ENCODE data around the gene DOCK1.

DOCK1 gene

GRCh38 chr10:127175357-127176110, 270.3 kb downstream of the DOCK1 start:
- Histone ChIP-seq H3K27ac (ENCODE audit: low read length, poor library complexity, severe bottlenecking) (no peak overlapping the region), H3K4ac (ENCODE audit: low read depth in 1 of 2, low read length in 2 of 2) (no peak overlapping the region), H2AK5ac (ENCODE audit: low read length, severe bottlenecking) (no peak overlapping the region), H2AFZ (ENCODE audit: low read depth, low read length) (no peak overlapping the region), H3K9ac (ENCODE audit: low read length) (no peak overlapping the region), H3K79me1 (replicated peaks; ENCODE audit: low read length, poor library complexity, severe bottlenecking) (peaks cover 27% of the 10 kb centered on the region), H2BK15ac (ENCODE audit: low read depth, poor library complexity, severe bottlenecking) (no peak overlapping the region), H3K23ac (ENCODE audit: low read length in 2 of 2) (no peak overlapping the region), H3K36me3 (ENCODE audit: control insufficient read depth in 1 of 2, insufficient read depth in 2 of 2, low read depth in 1 of 2, low read length in 2 of 2) (peaks cover 33 to 77% of the 10 kb centered on the region in 2 experiments), H4K91ac (ENCODE audit: low read length) (no peak overlapping the region), H4K8ac (ENCODE audit: low read length) (no peak overlapping the region), H3K4me1 (ENCODE audit: control insufficient read depth, insufficient read depth, low read depth, low read length) (no peaks in the 10 kb centered on the region), H2BK5ac (ENCODE audit: low read depth, low read length, poor library complexity, severe bottlenecking) (no peak overlapping the region), H3K14ac (ENCODE audit: low read length in 2 of 2) (no peak overlapping the region), H2BK120ac (ENCODE audit: low read depth, low read length) (no peak overlapping the region), H2BK12ac (ENCODE audit: low read length in 2 of 2) (no peak overlapping the region), H3K4me2 (ENCODE audit: low read length, poor library complexity, severe bottlenecking) (no peak overlapping the region), H3K18ac (ENCODE audit: low read depth in 1 of 2, low read length in 2 of 2) (no peak overlapping the region), H3K9me3 (ENCODE audit: control insufficient read depth, low read length) (peaks cover 2% of the 10 kb centered on the region), H3K27me3 (ENCODE audit: control insufficient read depth in 1 of 2, insufficient read depth in 1 of 2, low read length in 2 of 2) (no peaks in the 10 kb centered on the region), H3K4me3 (ENCODE audit: insufficient read depth in 1 of 2, low read depth in 1 of 2, low read length in 2 of 2) (no peak overlapping the region)
- no peak for DNase-seq
- 96% methylated on average over 40 of the region's 40 CpGs for WGBS

- H2AK5ac ChIP-seq (ENCODE audit: low read length, severe bottlenecking): no peak overlapping the region
- H3K4me3 ChIP-seq (ENCODE audit: insufficient read depth in 1 of 2, low read depth in 1 of 2, low read length in 2 of 2): no peak overlapping the region
- H2BK12ac ChIP-seq (ENCODE audit: low read length in 2 of 2): no peak overlapping the region
- no peak overlapping the region for H4K8ac ChIP-seq (ENCODE audit: low read length)
- H3K36me3 ChIP-seq (ENCODE audit: control insufficient read depth in 1 of 2, insufficient read depth in 2 of 2, low read depth in 1 of 2, low read length in 2 of 2): peaks cover 33 to 74% of the 10 kb centered on the region in 2 experiments
- no peak overlapping the region for H3K27ac ChIP-seq (ENCODE audit: low read length, poor library complexity, severe bottlenecking)
- H2BK120ac ChIP-seq (ENCODE audit: low read depth, low read length): no peak overlapping the region
- H2BK5ac ChIP-seq (ENCODE audit: low read depth, low read length, poor library complexity, severe bottlenecking): no peak overlapping the region
- H3K27me3 ChIP-seq (ENCODE audit: control insufficient read depth in 1 of 2, insufficient read depth in 1 of 2, low read length in 2 of 2): no peaks in the 10 kb centered on the region
- no peaks in the 10 kb centered on the region for H3K4me1 ChIP-seq (ENCODE audit: control insufficient read depth, insufficient read depth, low read depth, low read length)
- no peak overlapping the region for H3K23ac ChIP-seq (ENCODE audit: low read length in 2 of 2)
- H3K4me2 ChIP-seq (ENCODE audit: low read length, poor library complexity, severe bottlenecking): no peak overlapping the region
- peaks cover 25% of the 10 kb centered on the region for H3K79me1 ChIP-seq (replicated peaks; ENCODE audit: low read length, poor library complexity, severe bottlenecking)
- H3K4ac ChIP-seq (ENCODE audit: low read depth in 1 of 2, low read length in 2 of 2): no peak overlapping the region
- H2AFZ ChIP-seq (ENCODE audit: low read depth, low read length): no peak overlapping the region
- no peak overlapping the region for H3K18ac ChIP-seq (ENCODE audit: low read depth in 1 of 2, low read length in 2 of 2)
- no peak overlapping the region for H2BK15ac ChIP-seq (ENCODE audit: low read depth, poor library complexity, severe bottlenecking)
- no peak overlapping the region for H4K91ac ChIP-seq (ENCODE audit: low read length)
- H3K9ac ChIP-seq (ENCODE audit: low read length): no peak overlapping the region
- H3K14ac ChIP-seq (ENCODE audit: low read length in 2 of 2): no peak overlapping the region
- H3K9me3 ChIP-seq (ENCODE audit: control insufficient read depth, low read length): peaks cover 5% of the 10 kb centered on the region
- WGBS: 97% methylated on average over 15 of the region's 16 CpGs
- no peak for DNase-seq
Measured at GRCh38 chr10:127176649-127177048, 271.4 kb downstream of the DOCK1 start.

- no peak overlapping the region for H2BK120ac ChIP-seq (ENCODE audit: low read depth, low read length)
- no peak overlapping the region for H3K27ac ChIP-seq (ENCODE audit: low read length, poor library complexity, severe bottlenecking)
- no peak overlapping the region for H2AK5ac ChIP-seq (ENCODE audit: low read length, severe bottlenecking)
- H4K91ac ChIP-seq (ENCODE audit: low read length): no peak overlapping the region
- H3K79me1 ChIP-seq (replicated peaks; ENCODE audit: low read length, poor library complexity, severe bottlenecking): peaks cover 19% of the 10 kb centered on the region
- peaks cover 5% of the 10 kb centered on the region for H3K9me3 ChIP-seq (ENCODE audit: control insufficient read depth, low read length)
- no peak overlapping the region for H2AFZ ChIP-seq (ENCODE audit: low read depth, low read length)
- peaks cover 24 to 57% of the 10 kb centered on the region in 2 experiments for H3K36me3 ChIP-seq (ENCODE audit: control insufficient read depth in 1 of 2, insufficient read depth in 2 of 2, low read depth in 1 of 2, low read length in 2 of 2)
- no peaks in the 10 kb centered on the region for H3K4me1 ChIP-seq (ENCODE audit: control insufficient read depth, insufficient read depth, low read depth, low read length)
- H3K14ac ChIP-seq (ENCODE audit: low read length in 2 of 2): no peak overlapping the region
- H2BK12ac ChIP-seq (ENCODE audit: low read length in 2 of 2): no peak overlapping the region
- H3K18ac ChIP-seq (ENCODE audit: low read depth in 1 of 2, low read length in 2 of 2): no peak overlapping the region
- no peak overlapping the region for H3K23ac ChIP-seq (ENCODE audit: low read length in 2 of 2)
- H3K4ac ChIP-seq (ENCODE audit: low read depth in 1 of 2, low read length in 2 of 2): no peak overlapping the region
- no peak overlapping the region for H3K4me2 ChIP-seq (ENCODE audit: low read length, poor library complexity, severe bottlenecking)
- no peak overlapping the region for H4K8ac ChIP-seq (ENCODE audit: low read length)
- H3K27me3 ChIP-seq (ENCODE audit: control insufficient read depth in 1 of 2, insufficient read depth in 1 of 2, low read length in 2 of 2): no peaks in the 10 kb centered on the region
- WGBS: 96% methylated on average over 6 of the region's 6 CpGs
- no peak overlapping the region for H3K9ac ChIP-seq (ENCODE audit: low read length)
- H2BK15ac ChIP-seq (ENCODE audit: low read depth, poor library complexity, severe bottlenecking): no peak overlapping the region
- no peak for DNase-seq
- H2BK5ac ChIP-seq (ENCODE audit: low read depth, low read length, poor library complexity, severe bottlenecking): no peak overlapping the region
- H3K4me3 ChIP-seq (ENCODE audit: insufficient read depth in 1 of 2, low read depth in 1 of 2, low read length in 2 of 2): no peak overlapping the region
Measured at GRCh38 chr10:127179612-127180250, 274.5 kb downstream of the DOCK1 start.

- no peak overlapping the region for H3K4me2 ChIP-seq (ENCODE audit: low read length, poor library complexity, severe bottlenecking)
- H3K4me1 ChIP-seq (ENCODE audit: control insufficient read depth, insufficient read depth, low read depth, low read length): no peaks in the 10 kb centered on the region
- H3K23ac ChIP-seq (ENCODE audit: low read length in 2 of 2): no peak overlapping the region
- H2BK15ac ChIP-seq (ENCODE audit: low read depth, poor library complexity, severe bottlenecking): no peak overlapping the region
- H2AK5ac ChIP-seq (ENCODE audit: low read length, severe bottlenecking): no peak overlapping the region
- no peak overlapping the region for H3K4ac ChIP-seq (ENCODE audit: low read depth in 1 of 2, low read length in 2 of 2)
- no peak overlapping the region for H3K27ac ChIP-seq (ENCODE audit: low read length, poor library complexity, severe bottlenecking)
- 100% methylated on average over 4 of the region's 4 CpGs for WGBS
- H4K91ac ChIP-seq (ENCODE audit: low read length): no peak overlapping the region
- H3K36me3 ChIP-seq (ENCODE audit: control insufficient read depth in 1 of 2, insufficient read depth in 2 of 2, low read depth in 1 of 2, low read length in 2 of 2): peaks cover 12 to 38% of the 10 kb centered on the region in 2 experiments
- H3K27me3 ChIP-seq (ENCODE audit: control insufficient read depth in 1 of 2, insufficient read depth in 1 of 2, low read length in 2 of 2): no peaks in the 10 kb centered on the region
- no peak for DNase-seq
- no peak overlapping the region for H2AFZ ChIP-seq (ENCODE audit: low read depth, low read length)
- H3K4me3 ChIP-seq (ENCODE audit: insufficient read depth in 1 of 2, low read depth in 1 of 2, low read length in 2 of 2): no peak overlapping the region
- no peak overlapping the region for H4K8ac ChIP-seq (ENCODE audit: low read length)
- no peak overlapping the region for H2BK5ac ChIP-seq (ENCODE audit: low read depth, low read length, poor library complexity, severe bottlenecking)
- no peak overlapping the region for H2BK12ac ChIP-seq (ENCODE audit: low read length in 2 of 2)
- H3K18ac ChIP-seq (ENCODE audit: low read depth in 1 of 2, low read length in 2 of 2): no peak overlapping the region
- peaks cover 5% of the 10 kb centered on the region for H3K9me3 ChIP-seq (ENCODE audit: control insufficient read depth, low read length)
- no peak overlapping the region for H3K14ac ChIP-seq (ENCODE audit: low read length in 2 of 2)
- H2BK120ac ChIP-seq (ENCODE audit: low read depth, low read length): no peak overlapping the region
- H3K79me1 ChIP-seq (replicated peaks; ENCODE audit: low read length, poor library complexity, severe bottlenecking): peaks cover 8% of the 10 kb centered on the region
- H3K9ac ChIP-seq (ENCODE audit: low read length): no peak overlapping the region
Measured at GRCh38 chr10:127182161-127182560, 276.9 kb downstream of the DOCK1 start.
